Mesenchymal stem cell (in vitro differentiated cells and primary cell): ENCODE data around the gene SHOC1.
"Not testable (repeated sequence)": the region's sequence is repeated elsewhere in the genome, so short reads cannot be mapped to it uniquely, and the experiment has no call there.

ENCODE experiments used
- DNase-seq: peaks from one replicate; pipeline ENCODE4 v3.0.0-alpha.2; 2013
- H2AFZ ChIP-seq: one replicate; pipeline ENCODE4 v1.6.1; 2013; ENCODE audit warnings: low read depth, mild to moderate bottlenecking, control low read depth, inconsistent platforms, low read length, moderate library complexity
- H2AK5ac ChIP-seq: 2 replicates; pipeline ENCODE4 v1.6.1; 2013; ENCODE audit warnings: low read length, moderate library complexity, mild to moderate bottlenecking, inconsistent platforms; ENCODE audit not compliant: severe bottlenecking
- H2BK120ac ChIP-seq: one replicate; pipeline ENCODE4 v1.6.1; 2013; ENCODE audit warnings: low read depth, mild to moderate bottlenecking, inconsistent platforms, low read length, moderate library complexity
- H2BK12ac ChIP-seq, 2 experiments: one replicate each; pipeline ENCODE4 v1.6.1; 2013; ENCODE audit warnings: inconsistent platforms in 2 of 2, low read length in 2 of 2, mild to moderate bottlenecking in 2 of 2, moderate library complexity in 2 of 2, control low read depth in 1 of 2
- H2BK15ac ChIP-seq: one replicate; pipeline ENCODE4 v1.6.1; 2013; ENCODE audit warnings: mild to moderate bottlenecking, low read depth, inconsistent platforms; ENCODE audit not compliant: poor library complexity, severe bottlenecking
- H2BK5ac ChIP-seq: 2 replicates; pipeline ENCODE4 v1.6.1; 2013; ENCODE audit warnings: low read depth, mild to moderate bottlenecking, low read length, control low read depth, inconsistent platforms; ENCODE audit not compliant: poor library complexity, severe bottlenecking
- H3K14ac ChIP-seq, 2 experiments: one replicate each; pipeline ENCODE4 v1.6.1; 2013; ENCODE audit warnings: inconsistent platforms in 2 of 2, low read length in 2 of 2, control low read depth in 1 of 2, mild to moderate bottlenecking in 1 of 2, moderate library complexity in 1 of 2
- H3K18ac ChIP-seq, 2 experiments: one replicate each; pipeline ENCODE4 v1.6.1; 2013; ENCODE audit warnings: inconsistent platforms in 2 of 2, low read length in 2 of 2, control low read depth in 1 of 2, low read depth in 1 of 2, mild to moderate bottlenecking in 1 of 2
- H3K23ac ChIP-seq, 2 experiments: one replicate each; pipeline ENCODE4 v1.6.1; 2013; ENCODE audit warnings: inconsistent platforms in 2 of 2, low read length in 2 of 2, mild to moderate bottlenecking in 2 of 2, moderate library complexity in 2 of 2, control low read depth in 1 of 2
- H3K27ac ChIP-seq: 2 replicates; pipeline ENCODE4 v1.5.1; 2013; ENCODE audit warnings: mild to moderate bottlenecking, moderate library complexity, low read length, control low read depth, inconsistent platforms; ENCODE audit not compliant: poor library complexity, severe bottlenecking
- H3K27me3 ChIP-seq, 2 experiments: 2 replicates each; pipeline versions ENCODE4 v1.6.1 to v1.7.0; 2013; ENCODE audit warnings: low read length in 2 of 2, mild to moderate bottlenecking in 2 of 2, moderate library complexity in 2 of 2, control low read depth in 1 of 2, inconsistent platforms in 1 of 2; ENCODE audit not compliant: control insufficient read depth in 1 of 2, insufficient read depth in 1 of 2
- H3K36me3 ChIP-seq, 2 experiments: 2 replicates each; pipeline versions ENCODE4 v1.6.1 to v1.7.0; 2013; ENCODE audit warnings: low read length in 2 of 2, control low read depth in 1 of 2, inconsistent platforms in 1 of 2, low read depth in 1 of 2, mild to moderate bottlenecking in 1 of 2; ENCODE audit not compliant: insufficient read depth in 2 of 2, control insufficient read depth in 1 of 2
- H3K4ac ChIP-seq, 2 experiments: one replicate each; pipeline ENCODE4 v1.6.1; 2013; ENCODE audit warnings: inconsistent platforms in 2 of 2, low read length in 2 of 2, mild to moderate bottlenecking in 2 of 2, moderate library complexity in 2 of 2, control low read depth in 1 of 2, low read depth in 1 of 2
- H3K4me1 ChIP-seq: 2 replicates; pipeline ENCODE4 v1.6.1; 2013; ENCODE audit warnings: low read depth, low read length, control low read depth; ENCODE audit not compliant: control insufficient read depth, insufficient read depth
- H3K4me2 ChIP-seq: 2 replicates; pipeline ENCODE4 v1.6.1; 2013; ENCODE audit warnings: low read length, mild to moderate bottlenecking, inconsistent platforms; ENCODE audit not compliant: poor library complexity, severe bottlenecking
- H3K4me3 ChIP-seq, 2 experiments: 2 replicates each; pipeline versions ENCODE4 v1.5.1 to v1.7.0; 2013; ENCODE audit warnings: low read length in 2 of 2, mild to moderate bottlenecking in 2 of 2, control low read depth in 1 of 2, low read depth in 1 of 2; ENCODE audit not compliant: insufficient read depth in 1 of 2
- H3K79me1 ChIP-seq: replicated peaks from 2 replicates; pipeline ENCODE4 v1.6.1; 2013; ENCODE audit warnings: mild to moderate bottlenecking, control low read depth, low read length, inconsistent platforms; ENCODE audit not compliant: poor library complexity, severe bottlenecking
- H3K9ac ChIP-seq: 2 replicates; pipeline ENCODE4 v1.7.0; 2013; ENCODE audit warnings: mild to moderate bottlenecking, low read length, moderate library complexity
- H3K9me3 ChIP-seq: 2 replicates; pipeline ENCODE4 v1.7.0; 2013; ENCODE audit warnings: mild to moderate bottlenecking, low read length; ENCODE audit not compliant: control insufficient read depth
- H4K8ac ChIP-seq: one replicate; pipeline ENCODE4 v1.6.1; 2013; ENCODE audit warnings: inconsistent platforms, mild to moderate bottlenecking, low read length, moderate library complexity
- H4K91ac ChIP-seq: one replicate; pipeline ENCODE4 v1.6.1; 2013; ENCODE audit warnings: mild to moderate bottlenecking, low read length, inconsistent platforms
- WGBS: methylation state at CpG from one replicate; pipeline ENCODE4 v1.1.7; 2013; ENCODE audit warnings: mixed read lengths; 5-methylcytosine and 5-hydroxymethylcytosine counted together

Gene SHOC1

GRCh38 chr9:111795557-111795839, 761 bp upstream of the SHOC1 start:
- Histone ChIP-seq H3K4ac (no peak overlapping the region), H4K8ac (no peak overlapping the region), H3K9ac (no peak overlapping the region), H3K36me3 (peaks cover 0 to 5% of the 10 kb centered on the region in 2 experiments), H2BK120ac (no peak overlapping the region), H3K14ac (no peak overlapping the region), H2AFZ (no peak overlapping the region), H2BK15ac (no peak overlapping the region), H3K4me3 (no peak overlapping the region), H3K23ac (no peak overlapping the region), H3K79me1 (no peaks in the 10 kb centered on the region), H3K18ac (no peak overlapping the region), H4K91ac (no peak overlapping the region), H2BK12ac (no peak overlapping the region), H3K9me3 (no peaks in the 10 kb centered on the region), H3K4me1 (no peaks in the 10 kb centered on the region), H3K4me2 (no peak overlapping the region), H3K27me3 (no peaks in the 10 kb centered on the region), H3K27ac (no peak overlapping the region), H2BK5ac (no peak overlapping the region), H2AK5ac (no peak overlapping the region)
- DNase-seq: no peak
- WGBS: 100% methylated on average over 1 of the region's 2 CpGs

- H3K23ac ChIP-seq, H4K91ac ChIP-seq, H3K4me1 ChIP-seq, H3K9ac ChIP-seq, H2BK120ac ChIP-seq, H2BK5ac ChIP-seq, H2AFZ ChIP-seq, H4K8ac ChIP-seq, H3K79me1 ChIP-seq, H3K36me3 ChIP-seq, H2BK12ac ChIP-seq, H3K4me3 ChIP-seq, H3K27ac ChIP-seq, DNase-seq, H3K27me3 ChIP-seq, H2AK5ac ChIP-seq, H3K18ac ChIP-seq, H3K14ac ChIP-seq, H3K4ac ChIP-seq, H2BK15ac ChIP-seq, H3K9me3 ChIP-seq, H3K4me2 ChIP-seq: not testable (repeated sequence)
- WGBS: no CpG with 5 or more reads among the region's 1 CpG
These were observed 2.9 kb downstream of the SHOC1 start for GRCh38 chr9:111791821-111792220.

GRCh38 chr9:111789881-111790280, 4.9 kb downstream of the SHOC1 start:
- H3K27ac ChIP-seq: no peak overlapping the region
- H3K4me3 ChIP-seq: no peak overlapping the region
- peaks cover 12% of the 10 kb centered on the region for H3K9me3 ChIP-seq
- H3K27me3 ChIP-seq: no peaks in the 10 kb centered on the region
- H2BK120ac ChIP-seq: no peak overlapping the region
- no CpG with 5 or more reads among the region's 1 CpG for WGBS
- no peak overlapping the region for H2AK5ac ChIP-seq
- no peak overlapping the region for H4K91ac ChIP-seq
- H2BK15ac ChIP-seq: no peak overlapping the region
- DNase-seq: no peak
- H3K14ac ChIP-seq: no peak overlapping the region
- H3K4me1 ChIP-seq: no peaks in the 10 kb centered on the region
- H3K4me2 ChIP-seq: no peak overlapping the region
- no peak overlapping the region for H3K4ac ChIP-seq
- H3K23ac ChIP-seq: no peak overlapping the region
- no peak overlapping the region for H2AFZ ChIP-seq
- H2BK5ac ChIP-seq: no peak overlapping the region
- H2BK12ac ChIP-seq: no peak overlapping the region
- no peaks in the 10 kb centered on the region for H3K79me1 ChIP-seq
- peaks cover 0 to 3% of the 10 kb centered on the region in 2 experiments for H3K36me3 ChIP-seq
- H3K9ac ChIP-seq: no peak overlapping the region
- H4K8ac ChIP-seq: no peak overlapping the region
- H3K18ac ChIP-seq: no peak overlapping the region

- Histone ChIP-seq H2AFZ (no peak overlapping the region), H3K27me3 (no peaks in the 10 kb centered on the region)
- WGBS: 95% methylated on average over 2 of the region's 2 CpGs
These were observed 10.9 kb downstream of the SHOC1 start for GRCh38 chr9:111783857-111784256.

More at GRCh38 chr9:111783857-111784256, 10.9 kb downstream of the SHOC1 start:
- Histone ChIP-seq H3K79me1 (no peaks in the 10 kb centered on the region), H4K8ac (no peak overlapping the region), H3K9me3 (peaks cover 12% of the 10 kb centered on the region), H3K4me3 (no peak overlapping the region), H4K91ac (no peak overlapping the region), H3K27ac (no peak overlapping the region), H3K4me1 (no peaks in the 10 kb centered on the region), H3K4me2 (no peak overlapping the region), H2BK12ac (no peak overlapping the region), H3K18ac (no peak overlapping the region), H3K14ac (no peak overlapping the region), H2BK5ac (no peak overlapping the region), H3K4ac (no peak overlapping the region), H3K36me3 (no peaks in the 10 kb centered on the region), H3K23ac (no peak overlapping the region), H3K9ac (no peak overlapping the region), H2AK5ac (no peak overlapping the region), H2BK120ac (no peak overlapping the region), H2BK15ac (no peak overlapping the region)
- DNase-seq: no peak
